GM23338 (cell line): Measurements from ENCODE around the gene SHISAL1.

Experiments
- CREB1 ChIP-seq: fragments of 250-450 bp; sonication (Bioruptor Pico); IDR thresholded peaks from 2 replicates; pipeline ENCODE4 v1.5.0; 2020; ENCODE audit warnings: low read depth, mild to moderate bottlenecking, moderate library complexity
- CTCF ChIP-seq, 2 experiments: fragments of 200-600 bp in 1 of 2; sonication (generic) in 1 of 2; conservative IDR thresholded peaks; 2 replicates each; pipeline versions ENCODE4 v1.5.1 to v1.6.1; 2016 to 2017; ENCODE audit warnings: antibody characterized with exemption in 2 of 2, low read depth in 2 of 2, mild to moderate bottlenecking in 2 of 2, moderate library complexity in 1 of 2
- ETS1 ChIP-seq: IDR thresholded peaks from 2 replicates; pipeline ENCODE4 v1.6.1; 2016; ENCODE audit warnings: antibody characterized with exemption
- EZH2 ChIP-seq: fragments of 200-600 bp; sonication (generic); IDR thresholded peaks from one replicate; pipeline ENCODE4 v1.8.0; 2017; ENCODE audit warnings: antibody characterized with exemption, mild to moderate bottlenecking, low read depth; ENCODE audit not compliant: unreplicated experiment
- POLR2AphosphoS5 ChIP-seq: IDR thresholded peaks from 2 replicates; pipeline ENCODE4 v1.6.1; 2016; ENCODE audit warnings: antibody characterized with exemption, low read depth
- ZNF114 ChIP-seq: fragments of 250-450 bp; sonication (Bioruptor Pico); IDR thresholded peaks from 2 replicates; pipeline ENCODE4 v1.5.0; 2020; ENCODE audit warnings: mild to moderate bottlenecking, moderate library complexity
- ZNF331 ChIP-seq: fragments of 250-450 bp; sonication (Bioruptor Pico); IDR thresholded peaks from 2 replicates; pipeline ENCODE4 v1.5.0; 2020; ENCODE audit warnings: low read depth, mild to moderate bottlenecking, moderate library complexity
- TF ChIP-seq, protein P1 (sequence below): IDR thresholded peaks from one replicate; pipeline ENCODE4 v1.6.1; 2018; ENCODE audit warnings: antibody characterized with exemption; ENCODE audit not compliant: unreplicated experiment

- TF ChIP-seq EZH2 (no peak), POLR2AphosphoS5 (no peak), CTCF (conservative IDR thresholded peaks at IDR 0.05; ENCODE audit: low read depth in 2 of 2) (no peak), ETS1 (no peak), ZNF331 (CRISPR knock-in tag) (no peak), ZNF114 (CRISPR knock-in tag) (no peak), CREB1 (CRISPR knock-in tag) (no peak)
- TF ChIP-seq, protein P1, sequence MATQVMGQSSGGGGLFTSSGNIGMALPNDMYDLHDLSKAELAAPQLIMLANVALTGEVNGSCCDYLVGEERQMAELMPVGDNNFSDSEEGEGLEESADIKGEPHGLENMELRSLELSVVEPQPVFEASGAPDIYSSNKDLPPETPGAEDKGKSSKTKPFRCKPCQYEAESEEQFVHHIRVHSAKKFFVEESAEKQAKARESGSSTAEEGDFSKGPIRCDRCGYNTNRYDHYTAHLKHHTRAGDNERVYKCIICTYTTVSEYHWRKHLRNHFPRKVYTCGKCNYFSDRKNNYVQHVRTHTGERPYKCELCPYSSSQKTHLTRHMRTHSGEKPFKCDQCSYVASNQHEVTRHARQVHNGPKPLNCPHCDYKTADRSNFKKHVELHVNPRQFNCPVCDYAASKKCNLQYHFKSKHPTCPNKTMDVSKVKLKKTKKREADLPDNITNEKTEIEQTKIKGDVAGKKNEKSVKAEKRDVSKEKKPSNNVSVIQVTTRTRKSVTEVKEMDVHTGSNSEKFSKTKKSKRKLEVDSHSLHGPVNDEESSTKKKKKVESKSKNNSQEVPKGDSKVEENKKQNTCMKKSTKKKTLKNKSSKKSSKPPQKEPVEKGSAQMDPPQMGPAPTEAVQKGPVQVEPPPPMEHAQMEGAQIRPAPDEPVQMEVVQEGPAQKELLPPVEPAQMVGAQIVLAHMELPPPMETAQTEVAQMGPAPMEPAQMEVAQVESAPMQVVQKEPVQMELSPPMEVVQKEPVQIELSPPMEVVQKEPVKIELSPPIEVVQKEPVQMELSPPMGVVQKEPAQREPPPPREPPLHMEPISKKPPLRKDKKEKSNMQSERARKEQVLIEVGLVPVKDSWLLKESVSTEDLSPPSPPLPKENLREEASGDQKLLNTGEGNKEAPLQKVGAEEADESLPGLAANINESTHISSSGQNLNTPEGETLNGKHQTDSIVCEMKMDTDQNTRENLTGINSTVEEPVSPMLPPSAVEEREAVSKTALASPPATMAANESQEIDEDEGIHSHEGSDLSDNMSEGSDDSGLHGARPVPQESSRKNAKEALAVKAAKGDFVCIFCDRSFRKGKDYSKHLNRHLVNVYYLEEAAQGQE: no peak
These were observed 3.6 kb downstream of the SHISAL1 start for GRCh38 chr22:44309137-44309536.
